ENCODE data around the gene PRKCE. TPM values are rescaled to one million over a fixed set of nuclear protein-coding genes. Genes with fewer than 3 reads are reported as not detected.
A peak's percentile ranks its signal among the peaks of the same experiment; 100 is the strongest.

PRKCE gene
- polyA plus RNA-seq, 1 of the 3 experiments (the other 2 are of a cell fraction): 16.3 TPM

DNA sequence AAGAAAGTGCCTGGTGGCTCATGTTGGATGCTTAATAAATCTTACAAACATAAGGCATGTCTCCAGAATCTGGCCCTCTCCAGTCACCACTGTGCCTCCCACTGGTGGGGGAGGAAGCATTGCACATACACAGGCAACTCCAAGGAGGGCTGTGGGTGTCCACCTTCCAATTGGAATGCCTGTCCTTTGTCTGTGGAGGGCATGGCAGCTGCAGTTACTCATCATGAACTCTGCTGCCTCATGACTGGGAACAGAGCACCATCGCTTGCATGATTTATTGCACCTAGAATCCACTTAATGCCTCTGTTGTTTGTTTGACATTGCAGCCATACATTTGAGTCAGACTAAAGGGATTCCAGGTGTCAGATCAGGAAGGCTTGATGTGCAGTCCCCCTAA, 278.9 kb downstream of the PRKCE start (continued):
- TF ChIP-seq RCOR1 (IDR thresholded peaks at IDR 0.05; ENCODE audit: low read length): no peak
- TF ChIP-seq NRF1 (IDR thresholded peaks at IDR 0.05; ENCODE audit: low read depth, low read length): no peak
- no peak for TF ChIP-seq SMC3 (IDR thresholded peaks at IDR 0.05; ENCODE audit: low read depth, low read length)
- TF ChIP-seq, protein P1, sequence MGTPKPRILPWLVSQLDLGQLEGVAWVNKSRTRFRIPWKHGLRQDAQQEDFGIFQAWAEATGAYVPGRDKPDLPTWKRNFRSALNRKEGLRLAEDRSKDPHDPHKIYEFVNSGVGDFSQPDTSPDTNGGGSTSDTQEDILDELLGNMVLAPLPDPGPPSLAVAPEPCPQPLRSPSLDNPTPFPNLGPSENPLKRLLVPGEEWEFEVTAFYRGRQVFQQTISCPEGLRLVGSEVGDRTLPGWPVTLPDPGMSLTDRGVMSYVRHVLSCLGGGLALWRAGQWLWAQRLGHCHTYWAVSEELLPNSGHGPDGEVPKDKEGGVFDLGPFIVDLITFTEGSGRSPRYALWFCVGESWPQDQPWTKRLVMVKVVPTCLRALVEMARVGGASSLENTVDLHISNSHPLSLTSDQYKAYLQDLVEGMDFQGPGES (IDR thresholded peaks at IDR 0.05; ENCODE audit: low read depth, low read length): no peak
- peak; percentile 39 for TF ChIP-seq CHD2 (IDR thresholded peaks at IDR 0.05; ENCODE audit: low read length, partially characterized antibody)
- TF ChIP-seq FOXM1 (IDR thresholded peaks at IDR 0.05; ENCODE audit: low read depth): no peak
- TF ChIP-seq ELF1 (IDR thresholded peaks at IDR 0.05): no peak
- no peak for TF ChIP-seq MEF2A (IDR thresholded peaks at IDR 0.05; ENCODE audit: borderline replicate concordance, low read depth)
- no peak for TF ChIP-seq YY1 (IDR thresholded peaks at IDR 0.05; ENCODE audit: low read depth)
- no peak for TF ChIP-seq MXI1 (IDR thresholded peaks at IDR 0.05; ENCODE audit: low read depth, low read length)
- no peak for TF ChIP-seq GATA2 (CRISPR knock-in tag; IDR thresholded peaks at IDR 0.05)
- TF ChIP-seq, protein P2, sequence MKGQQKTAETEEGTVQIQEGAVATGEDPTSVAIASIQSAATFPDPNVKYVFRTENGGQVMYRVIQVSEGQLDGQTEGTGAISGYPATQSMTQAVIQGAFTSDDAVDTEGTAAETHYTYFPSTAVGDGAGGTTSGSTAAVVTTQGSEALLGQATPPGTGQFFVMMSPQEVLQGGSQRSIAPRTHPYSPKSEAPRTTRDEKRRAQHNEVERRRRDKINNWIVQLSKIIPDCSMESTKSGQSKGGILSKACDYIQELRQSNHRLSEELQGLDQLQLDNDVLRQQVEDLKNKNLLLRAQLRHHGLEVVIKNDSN (IDR thresholded peaks at IDR 0.05; ENCODE audit: borderline replicate concordance, low read depth): no peak
- TF ChIP-seq NFIC (IDR thresholded peaks at IDR 0.05; ENCODE audit: borderline replicate concordance): peak; percentile 53; the same call in 1 of the 2 replicates
- peak; percentile 16 for TF ChIP-seq RAD21 (IDR thresholded peaks at IDR 0.05; ENCODE audit: low read length)

DNA sequence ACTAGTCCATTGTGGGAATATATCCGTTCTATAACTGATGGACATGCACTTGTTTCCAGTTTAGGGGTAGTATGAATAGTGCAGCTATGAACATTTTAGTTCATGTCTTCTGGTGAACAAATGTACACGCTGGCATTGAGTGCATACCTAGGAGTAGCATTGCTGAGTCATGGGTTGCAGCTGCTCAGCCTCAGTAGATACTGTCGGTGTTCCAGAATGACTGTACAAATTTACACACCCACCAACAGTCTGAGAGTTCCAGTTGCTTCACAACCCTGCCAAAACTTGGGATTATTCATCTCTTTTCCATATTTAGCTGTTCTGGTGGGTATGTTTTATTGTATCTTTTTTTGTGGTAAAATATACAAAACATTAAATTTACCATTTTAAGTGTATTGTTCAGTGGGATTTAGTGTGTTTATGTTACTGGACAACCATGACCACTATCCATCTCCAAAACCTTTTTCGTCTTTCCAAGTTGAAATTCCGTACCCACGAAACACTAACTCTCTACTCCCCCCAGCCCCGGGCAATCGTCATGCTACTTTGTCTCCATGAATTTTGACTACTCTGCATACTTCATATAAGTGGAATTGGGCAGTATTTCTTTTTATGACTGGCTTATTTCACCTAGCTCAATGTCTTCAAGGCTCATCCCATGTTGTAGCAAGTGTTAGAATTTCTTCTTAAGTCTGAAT, 281.0 kb downstream of the PRKCE start:
- CTCF ChIA-PET: interaction anchor here (0.9 to 4.9 kb wide), 2 partner anchors 281 to 287 kb away, joined by 3 to 23 read pairs; partner anchors contain the start of gene PRKCE

More for the DNA sequence above, 281.0 kb downstream of the PRKCE start:
- 87% methylated on average over 8 of the region's 8 CpGs for WGBS (ENCODE audit: low lambda C conversion rate)
- Histone ChIP-seq H3K9me2 (no peaks in the 10 kb centered on the region), H2AFZ (ENCODE audit: low read depth) (no peak overlapping the region), H3K79me2 (ENCODE audit: insufficient read depth) (no peaks in the 10 kb centered on the region), H3K27me3 (ENCODE audit: insufficient read depth) (no peaks in the 10 kb centered on the region), H3F3A (replicated peaks; ENCODE audit: insufficient read depth) (no peaks in the 10 kb centered on the region), H3K4me2 (no peak overlapping the region), H3K9ac (no peak overlapping the region), H4K20me1 (ENCODE audit: insufficient read depth) (no peaks in the 10 kb centered on the region), H3K4me1 (ENCODE audit: control insufficient read depth in 1 of 2, insufficient read depth in 2 of 2, low read depth in 1 of 2, low read length in 1 of 2) (peaks cover 5 to 17% of the 10 kb centered on the region in 2 experiments; a peak in 2 of 4 replicates), H3K9me3 (no peaks in the 10 kb centered on the region), H3K27ac (ENCODE audit: low read depth in 2 of 2, low read length in 1 of 2) (no peak overlapping the region), H3K4me3 (ENCODE audit: low read depth in 2 of 2, low read length in 1 of 2) (no peak overlapping the region), H3K36me3 (replicated peaks in 1 of 2; ENCODE audit: control insufficient read depth in 1 of 2, insufficient read depth in 2 of 2, low read length in 1 of 2) (no peaks in the 10 kb centered on the region)
- POLR2A ChIA-PET: no interaction called here
- TF ChIP-seq GATA2 (CRISPR knock-in tag; IDR thresholded peaks at IDR 0.05) (no peak), TCF12 (IDR thresholded peaks at IDR 0.05) (peak; percentile 20; the same call in 1 of the 2 replicates)
- TF ChIP-seq, protein P3, sequence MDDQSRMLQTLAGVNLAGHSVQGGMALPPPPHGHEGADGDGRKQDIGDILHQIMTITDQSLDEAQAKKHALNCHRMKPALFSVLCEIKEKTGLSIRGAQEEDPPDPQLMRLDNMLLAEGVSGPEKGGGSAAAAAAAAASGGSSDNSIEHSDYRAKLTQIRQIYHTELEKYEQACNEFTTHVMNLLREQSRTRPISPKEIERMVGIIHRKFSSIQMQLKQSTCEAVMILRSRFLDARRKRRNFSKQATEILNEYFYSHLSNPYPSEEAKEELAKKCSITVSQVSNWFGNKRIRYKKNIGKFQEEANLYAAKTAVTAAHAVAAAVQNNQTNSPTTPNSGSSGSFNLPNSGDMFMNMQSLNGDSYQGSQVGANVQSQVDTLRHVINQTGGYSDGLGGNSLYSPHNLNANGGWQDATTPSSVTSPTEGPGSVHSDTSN (IDR thresholded peaks at IDR 0.05): no peak
- DNase-seq: no peak

All from SK-N-SH (cell line).